ENCODE measurements around the gene GRIK2. TPM values are rescaled to one million over a fixed set of nuclear protein-coding genes. Genes with fewer than 3 reads are reported as not detected.

GRIK2 gene
- total and polyA plus RNA-seq, 2 experiments from 2014 or later, result 1.4 to 7.1 TPM

GRCh38 chr6:102022281-102022680 is 628.8 kb downstream of the GRIK2 start:
- H3K4me1 ChIP-seq (ENCODE audit: insufficient read depth), result no peaks in the 10 kb centered on the region
- no peak overlapping the region for H3K4me2 ChIP-seq (ENCODE audit: unreplicated experiment)
- no peak overlapping the region for H3K27ac ChIP-seq
- no peak overlapping the region for H3K4me3 ChIP-seq
- H3K9ac ChIP-seq, result no peak overlapping the region
- H3K36me3 ChIP-seq (ENCODE audit: low read depth), result no peaks in the 10 kb centered on the region
- H3K9me2 ChIP-seq (ENCODE audit: insufficient read depth), result no peaks in the 10 kb centered on the region
- H4K20me1 ChIP-seq (ENCODE audit: insufficient read depth), result no peaks in the 10 kb centered on the region
- in situ Hi-C loops (cut with MboI), result no loop called here
- no peak for DNase-seq
- H3K79me2 ChIP-seq (ENCODE audit: insufficient read depth), result no peaks in the 10 kb centered on the region
- no peak overlapping the region for H2AFZ ChIP-seq
- TF ChIP-seq EZH2phosphoT487 (IDR thresholded peaks at IDR 0.05; ENCODE audit: insufficient read depth, low read depth) (no peak), EZH2 (IDR thresholded peaks at IDR 0.05; ENCODE audit: insufficient read depth, poor library complexity, severe bottlenecking) (no peak)
- H3K9me3 ChIP-seq (ENCODE audit: low read depth), result no peaks in the 10 kb centered on the region
- H3K27me3 ChIP-seq (replicated peaks; ENCODE audit: insufficient read depth), result no peaks in the 10 kb centered on the region
- 43 to 50% methylated on average over 2 of the region's 2 CpGs for WGBS, 2 experiments (ENCODE audit: low coverage in 1 of 2, low lambda C conversion rate in 2 of 2, missing lambda C conversion rate in 2 of 2)
- no peaks in the 10 kb centered on the region for H3F3A ChIP-seq (ENCODE audit: insufficient read depth)

- no peaks in the 10 kb centered on the region for H3K36me3 ChIP-seq (ENCODE audit: low read depth)
- H3K4me3 ChIP-seq, result no peak overlapping the region
- no peak for DNase-seq
- no peaks in the 10 kb centered on the region for H3K9me3 ChIP-seq (ENCODE audit: low read depth)
- no peak overlapping the region for H2AFZ ChIP-seq
- H3K4me2 ChIP-seq (ENCODE audit: unreplicated experiment), result no peak overlapping the region
- TF ChIP-seq EZH2 (IDR thresholded peaks at IDR 0.05; ENCODE audit: insufficient read depth, poor library complexity, severe bottlenecking) (no peak), EZH2phosphoT487 (IDR thresholded peaks at IDR 0.05; ENCODE audit: insufficient read depth, low read depth) (no peak)
- no peaks in the 10 kb centered on the region for H3F3A ChIP-seq (ENCODE audit: insufficient read depth)
- H3K9me2 ChIP-seq (ENCODE audit: insufficient read depth), result no peaks in the 10 kb centered on the region
- no peaks in the 10 kb centered on the region for H3K4me1 ChIP-seq (ENCODE audit: insufficient read depth)
- no peak overlapping the region for H3K27ac ChIP-seq
- H3K27me3 ChIP-seq (replicated peaks; ENCODE audit: insufficient read depth), result no peaks in the 10 kb centered on the region
- in situ Hi-C loops (cut with MboI), result no loop called here
- H3K79me2 ChIP-seq (ENCODE audit: insufficient read depth), result no peaks in the 10 kb centered on the region
- H3K9ac ChIP-seq, result no peak overlapping the region
- no peaks in the 10 kb centered on the region for H4K20me1 ChIP-seq (ENCODE audit: insufficient read depth)
These were observed 629.3 kb downstream of the GRIK2 start for GRCh38 chr6:102022803-102023202.

GRCh38 chr6:102023977-102024657 is 630.6 kb downstream of the GRIK2 start:
- no peaks in the 10 kb centered on the region for H3K36me3 ChIP-seq (ENCODE audit: low read depth)
- no peaks in the 10 kb centered on the region for H3F3A ChIP-seq (ENCODE audit: insufficient read depth)
- TF ChIP-seq EZH2 (IDR thresholded peaks at IDR 0.05; ENCODE audit: insufficient read depth, poor library complexity, severe bottlenecking) (no peak), EZH2phosphoT487 (IDR thresholded peaks at IDR 0.05; ENCODE audit: insufficient read depth, low read depth) (no peak)
- no peak overlapping the region for H3K27ac ChIP-seq
- H4K20me1 ChIP-seq (ENCODE audit: insufficient read depth), result no peaks in the 10 kb centered on the region
- no peaks in the 10 kb centered on the region for H3K9me3 ChIP-seq (ENCODE audit: low read depth)
- no peak overlapping the region for H2AFZ ChIP-seq
- H3K9ac ChIP-seq, result no peak overlapping the region
- WGBS, 2 experiments (ENCODE audit: low coverage in 1 of 2, low lambda C conversion rate in 2 of 2, missing lambda C conversion rate in 2 of 2), result 17 to 20% methylated on average over 3 of the region's 3 CpGs
- H3K79me2 ChIP-seq (ENCODE audit: insufficient read depth), result no peaks in the 10 kb centered on the region
- in situ Hi-C loops (cut with MboI), result no loop called here
- H3K4me1 ChIP-seq (ENCODE audit: insufficient read depth), result no peaks in the 10 kb centered on the region
- DNase-seq, result no peak
- no peak overlapping the region for H3K4me2 ChIP-seq (ENCODE audit: unreplicated experiment)
- no peaks in the 10 kb centered on the region for H3K9me2 ChIP-seq (ENCODE audit: insufficient read depth)
- H3K27me3 ChIP-seq (replicated peaks; ENCODE audit: insufficient read depth), result no peaks in the 10 kb centered on the region
- no peak overlapping the region for H3K4me3 ChIP-seq

DNA sequence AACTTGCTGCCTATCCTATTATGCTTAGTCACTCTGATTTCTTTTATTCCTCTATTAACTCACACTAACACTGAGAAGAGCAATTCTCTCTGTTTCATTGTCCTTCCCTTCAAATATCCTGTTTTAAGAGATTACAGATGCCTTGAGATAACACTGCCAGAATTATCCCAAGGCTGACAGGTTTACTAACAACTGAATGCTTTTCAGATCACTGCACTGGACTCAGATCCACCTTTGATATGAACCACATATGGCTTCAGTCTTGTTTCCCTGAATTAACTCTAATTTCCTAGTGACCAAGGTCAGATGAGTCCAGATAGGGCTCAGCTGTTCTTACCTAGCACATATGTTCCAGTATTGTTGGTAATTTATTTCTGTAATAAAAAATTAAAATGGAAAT is 633.1 kb downstream of the GRIK2 start:
- Histone ChIP-seq H3K79me2 (ENCODE audit: insufficient read depth) (no peaks in the 10 kb centered on the region), H3K4me2 (ENCODE audit: unreplicated experiment) (no peak overlapping the region), H3K36me3 (ENCODE audit: low read depth) (no peaks in the 10 kb centered on the region), H3K27me3 (replicated peaks; ENCODE audit: insufficient read depth) (no peaks in the 10 kb centered on the region), H3K4me3 (no peak overlapping the region), H3K9ac (no peak overlapping the region), H3K4me1 (ENCODE audit: insufficient read depth) (no peaks in the 10 kb centered on the region), H2AFZ (no peak overlapping the region), H3F3A (ENCODE audit: insufficient read depth) (no peaks in the 10 kb centered on the region), H3K9me3 (ENCODE audit: low read depth) (no peaks in the 10 kb centered on the region), H4K20me1 (ENCODE audit: insufficient read depth) (no peaks in the 10 kb centered on the region), H3K9me2 (ENCODE audit: insufficient read depth) (no peaks in the 10 kb centered on the region), H3K27ac (no peak overlapping the region)
- no peak for DNase-seq
- in situ Hi-C loops (cut with MboI), result no loop called here
- no peak for TF ChIP-seq EZH2phosphoT487 (IDR thresholded peaks at IDR 0.05; ENCODE audit: insufficient read depth, low read depth)
- TF ChIP-seq EZH2 (IDR thresholded peaks at IDR 0.05; ENCODE audit: insufficient read depth, poor library complexity, severe bottlenecking), result no peak

- H3K4me3 ChIP-seq, result no peak overlapping the region
- WGBS, 2 experiments (ENCODE audit: low coverage in 1 of 2, low lambda C conversion rate in 2 of 2, missing lambda C conversion rate in 2 of 2), result 65 to 71% methylated on average over 2 of the region's 2 CpGs
These were observed 634.7 kb downstream of the GRIK2 start for GRCh38 chr6:102028176-102028575.

More at GRCh38 chr6:102028176-102028575, 634.7 kb downstream of the GRIK2 start:
- H4K20me1 ChIP-seq (ENCODE audit: insufficient read depth), result no peaks in the 10 kb centered on the region
- H3F3A ChIP-seq (ENCODE audit: insufficient read depth), result no peaks in the 10 kb centered on the region
- no peak overlapping the region for H3K9ac ChIP-seq
- H3K36me3 ChIP-seq (ENCODE audit: low read depth), result no peaks in the 10 kb centered on the region
- no peaks in the 10 kb centered on the region for H3K9me2 ChIP-seq (ENCODE audit: insufficient read depth)
- no peaks in the 10 kb centered on the region for H3K4me1 ChIP-seq (ENCODE audit: insufficient read depth)
- in situ Hi-C loops (cut with MboI), result no loop called here
- TF ChIP-seq EZH2 (IDR thresholded peaks at IDR 0.05; ENCODE audit: insufficient read depth, poor library complexity, severe bottlenecking), result no peak
- no peak for TF ChIP-seq EZH2phosphoT487 (IDR thresholded peaks at IDR 0.05; ENCODE audit: insufficient read depth, low read depth)
- no peak overlapping the region for H3K4me2 ChIP-seq (ENCODE audit: unreplicated experiment)
- DNase-seq, result no peak
- no peaks in the 10 kb centered on the region for H3K9me3 ChIP-seq (ENCODE audit: low read depth)
- H3K27me3 ChIP-seq (replicated peaks; ENCODE audit: insufficient read depth), result no peaks in the 10 kb centered on the region
- no peak overlapping the region for H2AFZ ChIP-seq
- H3K27ac ChIP-seq, result no peak overlapping the region
- no peaks in the 10 kb centered on the region for H3K79me2 ChIP-seq (ENCODE audit: insufficient read depth)
